ENCODE data around the gene RAB13. TPM values are rescaled to one million over a fixed set of nuclear protein-coding genes. Genes with fewer than 3 reads are reported as not detected.

Gene RAB13
- total and polyA plus RNA-seq, 2 of the 13 experiments (the other 11 are each of a cell fraction or from before 2014, with no cell fraction given), result 15.9 to 24.7 TPM

DNA sequence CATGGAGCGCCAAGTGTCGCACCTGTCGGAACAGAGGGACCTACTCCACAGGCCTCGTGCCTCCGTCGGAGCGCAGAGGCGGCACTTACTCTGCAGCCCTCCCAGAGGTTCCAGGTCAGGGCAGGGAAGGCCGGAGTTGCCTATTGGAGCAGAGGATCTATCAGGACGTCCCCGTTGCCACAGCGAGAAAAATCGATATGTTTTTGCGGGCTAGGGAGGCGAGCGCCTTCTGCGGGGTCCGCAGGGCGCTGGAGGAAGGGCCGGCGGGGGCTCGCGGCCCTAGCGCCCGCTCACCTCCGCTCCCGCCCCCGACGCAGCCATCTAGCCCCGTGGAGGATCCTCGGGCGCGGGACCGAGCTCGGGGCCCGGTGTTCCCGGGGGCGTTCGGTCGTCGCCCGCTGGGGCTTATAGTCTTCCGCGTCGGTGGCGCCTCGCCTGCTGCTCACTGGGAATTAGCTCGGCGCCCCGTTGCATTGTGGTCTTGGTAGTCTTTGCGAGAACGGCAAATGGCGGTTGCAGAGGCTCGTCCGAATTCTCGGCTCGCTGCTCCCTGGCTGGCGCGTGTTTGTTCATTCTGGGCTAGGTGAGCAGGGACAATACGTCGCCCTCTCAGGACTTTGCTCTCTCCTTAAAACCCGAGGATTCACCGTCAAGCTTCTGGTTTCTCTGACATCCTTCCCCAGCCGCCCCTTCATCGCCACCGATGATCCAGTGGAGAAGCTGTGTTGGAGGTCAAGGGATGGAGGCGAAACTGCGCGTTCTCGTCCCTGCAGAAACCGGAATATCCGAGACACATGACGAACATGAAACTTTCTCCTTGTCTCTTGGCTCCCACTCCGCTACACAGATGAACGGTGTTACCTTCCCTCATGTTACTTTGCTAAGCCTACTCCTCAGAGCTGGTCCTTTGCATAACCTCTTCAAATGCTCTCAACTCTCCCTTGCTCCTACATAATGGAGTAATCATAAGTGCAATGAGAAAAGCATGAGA is 8.6 kb downstream of the RAB13 start, which contains the start of gene JTB (continued):
- 0 out of 2 replicates have a peak, but pooled peaks have one; percentile 56 for TF ChIP-seq MZF1 (CRISPR knock-in tag; IDR thresholded peaks at IDR 0.05; ENCODE audit: borderline replicate concordance)
- peak; percentile 81 for TF ChIP-seq PHF21A (CRISPR knock-in tag; IDR thresholded peaks at IDR 0.05)
- TF ChIP-seq ZSCAN9 (CRISPR knock-in tag; IDR thresholded peaks at IDR 0.05; ENCODE audit: borderline replicate concordance), result no peak
- TF ChIP-seq, protein P1, sequence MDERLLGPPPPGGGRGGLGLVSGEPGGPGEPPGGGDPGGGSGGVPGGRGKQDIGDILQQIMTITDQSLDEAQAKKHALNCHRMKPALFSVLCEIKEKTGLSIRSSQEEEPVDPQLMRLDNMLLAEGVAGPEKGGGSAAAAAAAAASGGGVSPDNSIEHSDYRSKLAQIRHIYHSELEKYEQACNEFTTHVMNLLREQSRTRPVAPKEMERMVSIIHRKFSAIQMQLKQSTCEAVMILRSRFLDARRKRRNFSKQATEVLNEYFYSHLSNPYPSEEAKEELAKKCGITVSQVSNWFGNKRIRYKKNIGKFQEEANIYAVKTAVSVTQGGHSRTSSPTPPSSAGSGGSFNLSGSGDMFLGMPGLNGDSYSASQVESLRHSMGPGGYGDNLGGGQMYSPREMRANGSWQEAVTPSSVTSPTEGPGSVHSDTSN (CRISPR knock-in tag; IDR thresholded peaks at IDR 0.05), result no peak
- peak; percentile 35; the same call in 1 of the 2 replicates for TF ChIP-seq NCOA2 (CRISPR knock-in tag; IDR thresholded peaks at IDR 0.05)
- TF ChIP-seq, protein P2, sequence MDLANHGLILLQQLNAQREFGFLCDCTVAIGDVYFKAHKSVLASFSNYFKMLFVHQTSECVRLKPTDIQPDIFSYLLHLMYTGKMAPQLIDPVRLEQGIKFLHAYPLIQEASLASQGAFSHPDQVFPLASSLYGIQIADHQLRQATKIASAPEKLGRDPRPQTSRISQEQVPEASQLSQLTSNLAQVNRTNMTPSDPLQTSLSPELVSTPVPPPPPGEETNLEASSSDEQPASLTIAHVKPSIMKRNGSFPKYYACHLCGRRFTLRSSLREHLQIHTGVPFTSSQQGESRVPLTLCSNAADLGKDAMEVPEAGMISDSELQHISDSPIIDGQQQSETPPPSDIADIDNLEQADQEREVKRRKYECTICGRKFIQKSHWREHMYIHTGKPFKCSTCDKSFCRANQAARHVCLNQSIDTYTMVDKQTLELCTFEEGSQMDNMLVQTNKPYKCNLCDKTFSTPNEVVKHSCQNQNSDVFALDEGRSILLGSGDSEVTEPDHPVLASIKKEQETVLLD (CRISPR knock-in tag; IDR thresholded peaks at IDR 0.05; ENCODE audit: low read depth), result peak; percentile 94
- TF ChIP-seq, protein P3, sequence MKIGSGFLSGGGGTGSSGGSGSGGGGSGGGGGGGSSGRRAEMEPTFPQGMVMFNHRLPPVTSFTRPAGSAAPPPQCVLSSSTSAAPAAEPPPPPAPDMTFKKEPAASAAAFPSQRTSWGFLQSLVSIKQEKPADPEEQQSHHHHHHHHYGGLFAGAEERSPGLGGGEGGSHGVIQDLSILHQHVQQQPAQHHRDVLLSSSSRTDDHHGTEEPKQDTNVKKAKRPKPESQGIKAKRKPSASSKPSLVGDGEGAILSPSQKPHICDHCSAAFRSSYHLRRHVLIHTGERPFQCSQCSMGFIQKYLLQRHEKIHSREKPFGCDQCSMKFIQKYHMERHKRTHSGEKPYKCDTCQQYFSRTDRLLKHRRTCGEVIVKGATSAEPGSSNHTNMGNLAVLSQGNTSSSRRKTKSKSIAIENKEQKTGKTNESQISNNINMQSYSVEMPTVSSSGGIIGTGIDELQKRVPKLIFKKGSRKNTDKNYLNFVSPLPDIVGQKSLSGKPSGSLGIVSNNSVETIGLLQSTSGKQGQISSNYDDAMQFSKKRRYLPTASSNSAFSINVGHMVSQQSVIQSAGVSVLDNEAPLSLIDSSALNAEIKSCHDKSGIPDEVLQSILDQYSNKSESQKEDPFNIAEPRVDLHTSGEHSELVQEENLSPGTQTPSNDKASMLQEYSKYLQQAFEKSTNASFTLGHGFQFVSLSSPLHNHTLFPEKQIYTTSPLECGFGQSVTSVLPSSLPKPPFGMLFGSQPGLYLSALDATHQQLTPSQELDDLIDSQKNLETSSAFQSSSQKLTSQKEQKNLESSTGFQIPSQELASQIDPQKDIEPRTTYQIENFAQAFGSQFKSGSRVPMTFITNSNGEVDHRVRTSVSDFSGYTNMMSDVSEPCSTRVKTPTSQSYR (CRISPR knock-in tag; IDR thresholded peaks at IDR 0.05; ENCODE audit: borderline replicate concordance), result no peak
- TF ChIP-seq KDM5B (CRISPR knock-in tag; IDR thresholded peaks at IDR 0.05; ENCODE audit: borderline replicate concordance), result peak; percentile 80
- no peak for TF ChIP-seq EZH2 (conservative IDR thresholded peaks at IDR 0.05; ENCODE audit: low read depth, low read length)
- TF ChIP-seq ZNF644 (CRISPR knock-in tag; IDR thresholded peaks at IDR 0.05; ENCODE audit: low read depth), result no peak
- TF ChIP-seq IRX3 (CRISPR knock-in tag; IDR thresholded peaks at IDR 0.05; ENCODE audit: borderline replicate concordance, low read depth), result 0 out of 2 replicates have a peak, but pooled peaks have one; percentile 77
- peak; percentile 84; the same call in 1 of the 2 replicates for TF ChIP-seq FOXK1 (CRISPR knock-in tag; IDR thresholded peaks at IDR 0.05; ENCODE audit: borderline replicate concordance, low read depth)
- no peak for TF ChIP-seq U2AF1 (optimal IDR thresholded peaks at IDR 0.05; ENCODE audit: low read depth, low read length)
- TF ChIP-seq GPN1 (CRISPR knock-in tag; IDR thresholded peaks at IDR 0.05; ENCODE audit: borderline replicate concordance), result no peak
- TF ChIP-seq ZFP36L1 (CRISPR knock-in tag; IDR thresholded peaks at IDR 0.05), result no peak
- TF ChIP-seq ZNF12 (CRISPR knock-in tag; IDR thresholded peaks at IDR 0.05), result no peak; the same call in 1 of the 2 replicates
- peak; percentile 66; the same call in 1 of the 2 replicates for TF ChIP-seq SIN3A (IDR thresholded peaks at IDR 0.05; ENCODE audit: borderline replicate concordance, low read depth, low read length)
- TF ChIP-seq TP53 (CRISPR knock-in tag; conservative IDR thresholded peaks at IDR 0.05), result no peak
- TF ChIP-seq ZNF230 (CRISPR knock-in tag; IDR thresholded peaks at IDR 0.05), result peak; percentile 58; the same call in 1 of the 2 replicates
- TF ChIP-seq, protein P4, sequence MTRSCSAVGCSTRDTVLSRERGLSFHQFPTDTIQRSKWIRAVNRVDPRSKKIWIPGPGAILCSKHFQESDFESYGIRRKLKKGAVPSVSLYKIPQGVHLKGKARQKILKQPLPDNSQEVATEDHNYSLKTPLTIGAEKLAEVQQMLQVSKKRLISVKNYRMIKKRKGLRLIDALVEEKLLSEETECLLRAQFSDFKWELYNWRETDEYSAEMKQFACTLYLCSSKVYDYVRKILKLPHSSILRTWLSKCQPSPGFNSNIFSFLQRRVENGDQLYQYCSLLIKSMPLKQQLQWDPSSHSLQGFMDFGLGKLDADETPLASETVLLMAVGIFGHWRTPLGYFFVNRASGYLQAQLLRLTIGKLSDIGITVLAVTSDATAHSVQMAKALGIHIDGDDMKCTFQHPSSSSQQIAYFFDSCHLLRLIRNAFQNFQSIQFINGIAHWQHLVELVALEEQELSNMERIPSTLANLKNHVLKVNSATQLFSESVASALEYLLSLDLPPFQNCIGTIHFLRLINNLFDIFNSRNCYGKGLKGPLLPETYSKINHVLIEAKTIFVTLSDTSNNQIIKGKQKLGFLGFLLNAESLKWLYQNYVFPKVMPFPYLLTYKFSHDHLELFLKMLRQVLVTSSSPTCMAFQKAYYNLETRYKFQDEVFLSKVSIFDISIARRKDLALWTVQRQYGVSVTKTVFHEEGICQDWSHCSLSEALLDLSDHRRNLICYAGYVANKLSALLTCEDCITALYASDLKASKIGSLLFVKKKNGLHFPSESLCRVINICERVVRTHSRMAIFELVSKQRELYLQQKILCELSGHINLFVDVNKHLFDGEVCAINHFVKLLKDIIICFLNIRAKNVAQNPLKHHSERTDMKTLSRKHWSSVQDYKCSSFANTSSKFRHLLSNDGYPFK (CRISPR knock-in tag; IDR thresholded peaks at IDR 0.05; ENCODE audit: borderline replicate concordance), result peak; percentile 59; the same call in 1 of the 2 replicates
